ENCODE results near the gene PIGO.

Gene PIGO

GRCh38 chr9:35102769-35103659 is 6.6 kb upstream of the PIGO start, which contains the start of gene STOML2:
TSS of gene STOML2 (minus strand) at chr9:35103131. CDS start at chr9:35103094, 37 bp downstream.
- H3K4me3 ChIP-seq (ENCODE audit: low read length): peak within 1 kb of the TSS; percentile 97
- peak within 1 kb of the TSS; percentile 90 for H2AFZ ChIP-seq (ENCODE audit: low read depth, low read length)
- peak within 1 kb of the TSS; percentile 95 for H3K4me2 ChIP-seq (ENCODE audit: low read length)
- H3K27ac ChIP-seq (ENCODE audit: low read length): peak within 1 kb of the TSS; percentile 56
- H3K4me1 ChIP-seq (ENCODE audit: low read length): peaks cover 13% of the 10 kb centered on the region
- no peaks in the 10 kb centered on the region for H3K27me3 ChIP-seq (ENCODE audit: low read depth, low read length)
- H3K79me2 ChIP-seq (ENCODE audit: low read length): peaks cover 19% of the 10 kb centered on the region
- H4K20me1 ChIP-seq (ENCODE audit: insufficient read depth, low read length): no peaks in the 10 kb centered on the region
- no peaks in the 10 kb centered on the region for H3K9me3 ChIP-seq (ENCODE audit: insufficient read depth, low read length)
- TF ChIP-seq EZH2phosphoT487 (IDR thresholded peaks at IDR 0.05; ENCODE audit: low read depth) (no peak), CTCF (IDR thresholded peaks at IDR 0.05; ENCODE audit: low read depth, low read length) (no peak)
- peaks cover 21% of the 10 kb centered on the region for H3K36me3 ChIP-seq (replicated peaks; ENCODE audit: low read depth, low read length)
- H3K9ac ChIP-seq (ENCODE audit: low read length): peak within 1 kb of the TSS; percentile 96

GRCh38 chr9:35102465-35102768 is 6.0 kb upstream of the PIGO start:
- TF ChIP-seq CTCF (IDR thresholded peaks at IDR 0.05; ENCODE audit: low read depth, low read length) (no peak), EZH2phosphoT487 (IDR thresholded peaks at IDR 0.05; ENCODE audit: low read depth) (no peak)
- H3K27ac ChIP-seq (ENCODE audit: low read length): peak overlapping the region; percentile 56
- peaks cover 19% of the 10 kb centered on the region for H3K79me2 ChIP-seq (ENCODE audit: low read length)
- peak overlapping the region; percentile 96 for H3K9ac ChIP-seq (ENCODE audit: low read length)
- peak overlapping the region; percentile 90 for H2AFZ ChIP-seq (ENCODE audit: low read depth, low read length)
- H3K4me2 ChIP-seq (ENCODE audit: low read length): peak overlapping the region; percentile 95
- peak overlapping the region; percentile 97 for H3K4me3 ChIP-seq (ENCODE audit: low read length)
- H4K20me1 ChIP-seq (ENCODE audit: insufficient read depth, low read length): no peaks in the 10 kb centered on the region
- no peaks in the 10 kb centered on the region for H3K27me3 ChIP-seq (ENCODE audit: low read depth, low read length)
- H3K4me1 ChIP-seq (ENCODE audit: low read length): peaks cover 13% of the 10 kb centered on the region
- peaks cover 19% of the 10 kb centered on the region for H3K36me3 ChIP-seq (replicated peaks; ENCODE audit: low read depth, low read length)
- no peaks in the 10 kb centered on the region for H3K9me3 ChIP-seq (ENCODE audit: insufficient read depth, low read length)

DNA sequence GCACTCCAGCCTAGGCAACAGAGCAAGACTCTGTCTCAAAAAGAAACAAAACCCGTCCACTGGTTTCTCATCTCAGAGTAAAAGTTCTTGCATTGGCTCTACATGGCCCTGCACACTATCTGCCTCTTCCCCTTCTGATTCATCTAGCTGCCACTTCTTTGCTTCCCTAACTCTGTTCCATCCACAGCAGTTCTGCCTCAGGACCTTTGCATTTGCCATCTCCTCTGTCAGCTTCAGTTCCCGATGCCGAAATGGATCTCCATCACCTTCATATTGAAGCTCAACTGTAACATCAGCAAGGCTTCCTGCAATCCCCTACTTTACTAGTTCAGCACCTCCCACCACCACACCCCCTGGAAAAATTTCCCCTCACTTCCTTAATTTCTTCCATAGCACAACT is 1.2 kb upstream of the PIGO start:
- Histone ChIP-seq H3K9me3 (ENCODE audit: insufficient read depth, low read length) (no peaks in the 10 kb centered on the region), H3K79me2 (ENCODE audit: low read length) (peaks cover 27% of the 10 kb centered on the region), H3K27ac (ENCODE audit: low read length) (no peak overlapping the region), H3K27me3 (ENCODE audit: low read depth, low read length) (no peaks in the 10 kb centered on the region), H3K4me2 (ENCODE audit: low read length) (no peak overlapping the region), H3K9ac (ENCODE audit: low read length) (no peak overlapping the region), H2AFZ (ENCODE audit: low read depth, low read length) (no peak overlapping the region), H3K4me1 (ENCODE audit: low read length) (peaks cover 15% of the 10 kb centered on the region), H3K4me3 (ENCODE audit: low read length) (no peak overlapping the region), H3K36me3 (replicated peaks; ENCODE audit: low read depth, low read length) (peaks cover 24% of the 10 kb centered on the region), H4K20me1 (ENCODE audit: insufficient read depth, low read length) (no peaks in the 10 kb centered on the region)
- TF ChIP-seq EZH2phosphoT487 (IDR thresholded peaks at IDR 0.05; ENCODE audit: low read depth) (no peak), CTCF (IDR thresholded peaks at IDR 0.05; ENCODE audit: low read depth, low read length) (no peak)

- peaks cover 7% of the 10 kb centered on the region for H3K4me1 ChIP-seq (ENCODE audit: low read length)
- H3K9ac ChIP-seq (ENCODE audit: low read length): no peak overlapping the region
- no peak overlapping the region for H3K4me3 ChIP-seq (ENCODE audit: low read length)
- no peak overlapping the region for H3K4me2 ChIP-seq (ENCODE audit: low read length)
- no peaks in the 10 kb centered on the region for H3K9me3 ChIP-seq (ENCODE audit: insufficient read depth, low read length)
- no peak for TF ChIP-seq CTCF (IDR thresholded peaks at IDR 0.05; ENCODE audit: low read depth, low read length)
- TF ChIP-seq EZH2phosphoT487 (IDR thresholded peaks at IDR 0.05; ENCODE audit: low read depth): no peak
- peaks cover 13% of the 10 kb centered on the region for H3K79me2 ChIP-seq (ENCODE audit: low read length)
- no peak overlapping the region for H3K27ac ChIP-seq (ENCODE audit: low read length)
- H3K36me3 ChIP-seq (replicated peaks; ENCODE audit: low read depth, low read length): peaks cover 37% of the 10 kb centered on the region
- no peaks in the 10 kb centered on the region for H3K27me3 ChIP-seq (ENCODE audit: low read depth, low read length)
- H2AFZ ChIP-seq (ENCODE audit: low read depth, low read length): no peak overlapping the region
- H4K20me1 ChIP-seq (ENCODE audit: insufficient read depth, low read length): no peaks in the 10 kb centered on the region
Measured at GRCh38 chr9:35091536-35091935, 4.9 kb downstream of the PIGO start.
